ENCODE results near the gene TTYH1. TPM values are rescaled to one million over a fixed set of nuclear protein-coding genes. Genes with fewer than 3 reads are reported as not detected.

The TTYH1 gene
- total RNA-seq, 1 experiment from 2014 or later = 0.62 TPM

GRCh38 chr19:54451997-54452396 is 36.7 kb downstream of the TTYH1 start:
- ATAC-seq (no peak), DNase-seq (ENCODE audit: low read depth, low spot score) (no peak)
- H3K27me3 ChIP-seq (ENCODE audit: control insufficient read depth, insufficient read depth, low read length) = no peaks in the 10 kb centered on the region
- H3K9me3 ChIP-seq (ENCODE audit: control insufficient read depth, insufficient read depth, low read depth, low read length) = no peaks in the 10 kb centered on the region
- ChIA-PET CTCF (no interaction called here), POLR2A (no interaction called here)
- TF ChIP-seq REST (IDR thresholded peaks at IDR 0.05; ENCODE audit: insufficient read depth in 1 of 2, low read depth in 2 of 2, low read length in 1 of 2) = no peak
- TF ChIP-seq CTCF (IDR thresholded peaks at IDR 0.05) = no peak
- no peak for TF ChIP-seq TCF7L2 (IDR thresholded peaks at IDR 0.05; ENCODE audit: low read depth, low read length)
- TF ChIP-seq SIN3A (IDR thresholded peaks at IDR 0.05; ENCODE audit: borderline replicate concordance, insufficient read depth, low read depth, low read length) = no peak
- no peak for TF ChIP-seq POLR2AphosphoS5 (IDR thresholded peaks at IDR 0.05; ENCODE audit: low read depth, low read length)
- H3K36me3 ChIP-seq (ENCODE audit: control insufficient read depth, insufficient read depth, low read length) = peaks cover 35% of the 10 kb centered on the region
- no TSS peak for BruUV-seq (replicated peaks)
- intact Hi-C loops (cut with micrococcal nuclease; ENCODE audit: unreplicated experiment) = no loop called here
- peaks cover 16% of the 10 kb centered on the region for H3K4me1 ChIP-seq (ENCODE audit: control insufficient read depth, insufficient read depth, low read length)
- no peak overlapping the region; the same call in 1 of the 2 replicates for H3K27ac ChIP-seq (ENCODE audit: low read length)
- H3K4me3 ChIP-seq (ENCODE audit: low read depth in 2 of 2, low read length in 2 of 2) = no peak overlapping the region
- in situ Hi-C loops (cut with HindIII; ENCODE audit: low pct_unique_long_range_greater_than_20kb, low sequenced_read_pairs) = no loop called here

GRCh38 chr19:54452626-54453025 is 37.4 kb downstream of the TTYH1 start:
- Histone ChIP-seq H3K4me3 (ENCODE audit: low read depth in 2 of 2, low read length in 2 of 2) (no peak overlapping the region), H3K9me3 (ENCODE audit: control insufficient read depth, insufficient read depth, low read depth, low read length) (no peaks in the 10 kb centered on the region), H3K36me3 (ENCODE audit: control insufficient read depth, insufficient read depth, low read length) (peaks cover 35% of the 10 kb centered on the region), H3K27me3 (ENCODE audit: control insufficient read depth, insufficient read depth, low read length) (no peaks in the 10 kb centered on the region), H3K27ac (ENCODE audit: low read length) (no peak overlapping the region), H3K4me1 (ENCODE audit: control insufficient read depth, insufficient read depth, low read length) (peaks cover 12% of the 10 kb centered on the region)
- no peak for TF ChIP-seq REST (IDR thresholded peaks at IDR 0.05; ENCODE audit: insufficient read depth in 1 of 2, low read depth in 2 of 2, low read length in 1 of 2)
- TF ChIP-seq TCF7L2 (IDR thresholded peaks at IDR 0.05; ENCODE audit: low read depth, low read length) = no peak
- TF ChIP-seq SIN3A (IDR thresholded peaks at IDR 0.05; ENCODE audit: borderline replicate concordance, insufficient read depth, low read depth, low read length) = no peak
- no peak for TF ChIP-seq POLR2AphosphoS5 (IDR thresholded peaks at IDR 0.05; ENCODE audit: low read depth, low read length)
- TF ChIP-seq CTCF (IDR thresholded peaks at IDR 0.05) = no peak
- in situ Hi-C loops (cut with HindIII; ENCODE audit: low pct_unique_long_range_greater_than_20kb, low sequenced_read_pairs) = no loop called here
- no peak for DNase-seq (ENCODE audit: low read depth, low spot score)
- ATAC-seq = no peak
- intact Hi-C loops (cut with micrococcal nuclease; ENCODE audit: unreplicated experiment) = no loop called here
- BruUV-seq (replicated peaks) = no TSS peak
- ChIA-PET POLR2A (no interaction called here), CTCF (no interaction called here)
